CD4-positive, alpha-beta T cell treated with Interleukin-12 subunit alpha and Interleukin-12 subunit beta, for 1 hour (primary cell): ENCODE results near the gene PTPN13.

Source experiments
- DNase-seq: peaks from one replicate; pipeline ENCODE4 v3.0.0-alpha.2; 2020

Gene PTPN13

DNA sequence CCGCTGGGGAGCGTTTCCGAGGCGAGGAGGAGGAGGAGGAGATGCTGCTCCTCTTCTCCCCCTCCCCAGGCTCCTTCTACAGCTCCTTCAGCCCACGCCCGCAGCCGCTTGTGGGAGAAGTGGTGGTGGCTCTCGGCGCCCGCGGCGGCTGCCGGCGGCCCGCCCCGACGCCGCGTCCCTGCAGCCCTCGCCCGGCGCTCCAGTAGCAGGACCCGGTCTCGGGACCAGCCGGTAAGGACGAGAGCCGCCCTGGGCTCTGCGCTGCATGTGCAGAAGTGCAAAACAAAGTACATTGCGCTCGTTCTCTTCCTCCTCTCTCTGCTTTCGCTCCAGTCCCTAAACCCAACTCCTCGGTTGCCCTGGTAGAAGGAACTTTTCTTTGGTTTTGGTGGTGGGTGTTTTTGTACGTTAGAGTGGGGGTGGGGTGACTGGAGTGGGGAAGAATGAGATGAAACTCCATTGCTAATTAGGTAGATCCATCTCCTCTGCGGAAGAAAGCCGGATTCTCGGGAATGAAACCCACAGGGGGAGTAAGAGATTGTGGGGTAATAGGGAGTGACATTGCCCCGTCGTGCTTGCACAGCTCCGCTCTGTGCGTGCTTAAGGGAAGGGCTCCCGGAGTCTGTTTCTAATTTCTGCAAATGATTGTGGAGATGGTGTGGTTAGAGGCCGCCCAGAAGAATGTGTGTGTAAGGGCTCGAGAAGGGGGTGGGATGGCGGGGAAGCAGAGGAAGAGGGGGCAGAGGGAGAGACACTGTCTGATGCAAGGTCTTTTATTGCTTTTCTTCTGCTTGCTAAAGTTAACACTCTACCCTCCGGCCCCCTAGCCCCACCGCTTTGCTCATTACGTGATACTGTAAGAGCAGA is 677 bp downstream of the PTPN13 start:
- DNase-seq, result peak; percentile 9

DNA sequence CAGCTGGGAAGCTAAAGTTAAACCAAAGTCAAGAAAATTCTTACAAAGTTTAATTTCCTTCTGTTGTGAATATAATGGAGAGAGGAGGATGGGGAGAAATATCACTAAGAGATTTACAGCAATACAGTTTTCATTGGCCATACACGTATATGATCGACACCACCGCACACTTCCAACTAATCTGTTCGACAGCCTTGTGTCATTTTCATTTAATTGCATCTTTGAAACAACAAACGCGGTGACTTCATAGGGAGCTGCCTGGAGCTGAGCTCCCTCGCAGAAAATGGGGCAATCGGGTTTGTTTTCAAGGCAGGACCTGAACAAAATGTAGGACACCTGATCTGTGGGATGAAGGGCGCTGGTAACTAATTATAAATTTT is 1.3 kb downstream of the PTPN13 start:
- no peak for DNase-seq

DNA sequence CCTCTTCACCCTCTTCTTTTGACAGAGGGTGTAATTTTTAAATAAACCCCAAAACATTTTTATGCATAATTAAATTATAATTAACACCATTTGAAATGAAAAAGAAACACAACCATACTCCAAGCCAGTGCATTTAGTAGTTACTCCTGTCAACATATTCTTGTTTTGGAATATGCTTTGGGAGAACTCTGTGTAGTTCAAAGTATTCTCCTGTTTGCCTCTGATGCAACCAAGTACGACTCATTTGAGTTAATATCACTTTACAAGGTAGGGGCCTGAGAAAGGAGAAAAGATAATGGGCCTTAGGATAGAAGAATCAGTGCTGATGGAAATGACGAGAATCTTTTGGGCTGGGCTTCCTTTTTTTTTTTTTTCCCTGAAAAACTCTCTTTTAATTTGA is 2.7 kb downstream of the PTPN13 start:
- DNase-seq, result no peak

DNA sequence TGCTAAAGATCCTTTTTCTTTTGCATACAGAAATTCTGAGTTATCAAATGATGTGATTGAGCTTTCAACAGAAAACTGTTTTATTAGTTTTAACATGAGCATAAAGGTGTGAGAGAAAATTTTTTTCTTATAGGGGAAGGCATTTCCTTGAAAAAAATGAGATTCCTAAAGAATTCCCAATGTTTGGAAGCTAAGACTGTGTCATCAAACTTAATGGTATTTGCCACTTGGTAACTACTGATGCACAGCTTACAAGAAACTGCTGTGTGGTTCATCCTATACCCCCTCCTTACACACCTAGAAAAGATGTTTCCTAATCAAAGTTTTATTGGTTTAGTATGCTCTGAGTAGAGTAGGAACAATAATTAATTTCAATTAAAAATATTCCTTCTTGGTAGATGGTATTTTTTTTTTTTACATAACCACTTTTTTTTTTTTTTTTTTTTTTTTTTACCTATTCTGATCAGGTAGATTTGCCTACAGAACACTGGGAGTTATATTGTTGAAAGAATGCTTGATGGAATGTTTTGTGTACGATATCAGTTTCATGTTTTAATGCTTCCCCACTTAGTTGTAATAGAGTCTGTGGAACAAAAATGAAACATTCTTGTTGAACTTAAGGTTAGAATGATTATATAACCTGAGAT is 6.0 kb downstream of the PTPN13 start:
- DNase-seq, result no peak

DNA sequence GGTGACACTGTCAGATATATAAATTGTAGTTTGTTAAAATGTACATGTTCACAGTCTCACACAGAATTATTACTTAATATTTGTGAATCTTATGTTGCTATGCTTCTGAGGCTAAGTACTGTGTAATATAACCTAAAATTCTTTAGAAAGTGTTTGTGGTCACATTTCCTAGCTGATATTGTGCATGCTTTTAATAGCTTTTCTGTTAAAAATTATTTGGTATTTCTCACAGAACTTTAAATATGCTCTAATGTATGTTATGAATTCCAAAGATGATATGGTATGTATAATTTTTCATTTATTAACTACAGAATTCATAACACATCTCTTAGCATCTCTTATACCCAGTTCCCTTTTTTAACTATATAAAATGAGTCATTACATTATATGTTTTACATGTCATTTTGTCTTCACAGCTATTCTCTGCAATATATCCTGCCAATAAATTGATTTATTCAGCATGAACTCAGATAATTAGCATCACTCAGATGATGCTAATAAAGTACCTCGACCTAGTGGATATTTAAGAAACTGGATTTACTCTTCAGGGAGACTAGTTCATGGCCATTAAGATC is 9.3 kb downstream of the PTPN13 start:
- no peak for DNase-seq

DNA sequence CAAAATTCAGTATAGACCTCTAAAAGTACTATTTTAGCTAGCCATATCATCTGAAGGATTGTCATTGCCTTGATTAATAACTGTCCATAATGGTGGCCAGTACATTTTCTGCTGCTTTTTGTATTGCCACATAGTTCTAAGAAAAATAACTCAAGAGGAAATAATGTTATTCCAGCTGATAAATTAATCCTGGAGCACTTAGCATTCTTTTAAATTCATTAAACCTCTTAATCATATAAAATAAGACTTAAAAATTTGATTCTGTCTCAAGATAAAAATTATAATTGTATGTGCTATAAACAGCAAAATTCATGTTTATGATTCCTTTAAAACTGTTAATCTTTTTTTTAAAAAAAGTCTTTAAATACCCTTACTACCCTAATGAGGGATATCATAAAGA is 12.7 kb downstream of the PTPN13 start:
- DNase-seq, result no peak

DNA sequence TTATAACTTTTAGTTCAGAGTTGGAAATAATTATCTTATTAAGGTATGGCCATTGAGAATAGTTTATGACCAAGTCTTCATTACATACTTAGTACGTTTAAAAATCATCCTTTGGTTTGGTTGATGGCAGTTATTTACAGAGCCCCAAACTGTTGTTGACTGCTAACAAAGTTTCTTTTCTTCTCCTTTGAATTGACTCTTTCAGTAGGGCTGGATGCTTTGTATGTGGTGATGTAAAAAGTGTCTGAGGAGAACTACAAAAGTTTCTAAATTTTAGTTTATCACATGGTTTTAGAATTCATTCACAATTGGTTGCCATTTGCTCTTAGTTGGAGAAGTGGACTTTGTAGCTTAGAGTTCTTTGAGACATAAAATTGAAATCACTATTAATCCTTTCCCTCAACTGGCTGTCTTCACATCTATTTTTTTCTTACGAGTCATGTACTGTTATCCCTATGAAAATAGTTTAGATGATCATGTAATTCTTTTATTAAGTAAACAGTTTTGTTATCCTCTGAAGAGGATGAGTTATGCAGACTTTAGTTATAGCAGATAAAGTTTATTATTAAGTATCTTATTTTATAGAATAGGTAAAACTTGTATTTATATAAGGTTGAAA is 14.8 kb downstream of the PTPN13 start:
- DNase-seq, result no peak

DNA sequence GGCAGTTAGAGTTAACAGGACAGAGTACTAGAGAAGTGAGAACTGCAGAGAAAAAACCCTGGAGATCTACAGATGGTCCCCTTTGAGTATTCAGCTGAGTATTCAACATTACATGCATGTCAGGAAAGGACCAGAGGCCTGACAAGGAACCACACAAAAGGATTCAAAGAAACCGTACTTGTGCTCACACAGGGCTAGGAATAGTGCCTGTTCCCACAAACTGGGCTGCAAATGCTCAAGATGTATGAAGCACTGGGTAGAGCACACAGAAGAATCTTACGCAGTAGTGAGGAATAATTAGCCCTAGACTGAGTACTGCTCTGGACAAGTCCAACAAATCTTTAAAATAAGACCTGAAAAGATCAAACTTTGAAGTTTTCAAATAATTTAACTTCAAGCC is 17.6 kb downstream of the PTPN13 start:
- no peak for DNase-seq

DNA sequence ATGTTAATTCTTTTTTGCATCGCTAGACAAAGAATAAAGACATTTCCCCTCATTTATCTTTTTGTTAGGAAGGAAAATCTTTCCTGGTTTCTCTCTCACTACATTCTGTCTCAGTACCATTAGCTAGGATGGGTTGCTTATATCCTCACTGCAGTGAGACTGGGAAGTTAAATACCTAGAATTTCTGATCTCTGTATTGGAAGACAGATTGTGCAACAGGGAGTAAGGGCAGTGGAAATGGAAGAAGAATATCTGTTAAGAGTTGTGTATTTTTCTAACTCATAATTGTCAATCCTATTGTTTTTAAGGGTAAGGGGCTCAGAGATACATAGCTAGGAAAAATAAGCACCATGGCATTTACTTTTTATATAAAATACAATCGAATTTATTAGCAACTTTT is 19.6 kb downstream of the PTPN13 start:
- DNase-seq, result no peak

DNA sequence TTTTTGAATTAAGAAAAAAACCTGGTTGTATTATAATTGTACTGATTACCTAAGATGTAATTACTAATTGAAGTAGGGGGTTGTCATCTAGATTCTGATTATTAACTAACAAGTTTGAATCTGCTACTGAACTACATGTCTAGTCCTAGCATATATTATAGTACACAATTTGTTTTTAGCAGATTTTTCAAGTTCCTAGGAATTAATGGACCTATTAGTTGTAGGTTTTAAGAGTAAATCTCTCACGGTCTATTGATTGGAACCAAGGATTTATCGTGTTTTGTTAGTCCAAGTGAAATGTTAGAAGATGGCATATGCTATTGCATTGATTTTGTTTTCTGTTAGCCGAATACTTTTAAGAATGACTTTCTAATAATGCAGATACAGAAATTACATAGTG is 20.8 kb downstream of the PTPN13 start:
- DNase-seq, result no peak

DNA sequence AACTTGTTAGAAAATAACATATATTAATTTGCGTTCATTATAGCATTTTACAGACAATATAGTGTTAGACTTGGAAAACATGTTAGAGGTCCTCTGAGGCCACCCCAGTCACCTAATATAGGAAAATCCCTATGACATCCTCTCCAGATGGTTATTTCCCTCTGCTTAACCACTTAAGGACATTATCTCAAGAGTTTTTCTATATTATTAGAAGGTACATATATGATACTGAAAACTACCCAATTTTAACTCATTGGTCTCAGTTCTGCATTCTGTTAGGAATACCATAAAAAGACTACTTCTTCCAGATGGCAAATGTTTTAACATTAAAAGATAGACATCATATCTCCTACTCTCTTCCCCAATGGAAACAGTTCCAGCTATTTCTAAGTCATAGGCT is 21.4 kb downstream of the PTPN13 start:
- no peak for DNase-seq

DNA sequence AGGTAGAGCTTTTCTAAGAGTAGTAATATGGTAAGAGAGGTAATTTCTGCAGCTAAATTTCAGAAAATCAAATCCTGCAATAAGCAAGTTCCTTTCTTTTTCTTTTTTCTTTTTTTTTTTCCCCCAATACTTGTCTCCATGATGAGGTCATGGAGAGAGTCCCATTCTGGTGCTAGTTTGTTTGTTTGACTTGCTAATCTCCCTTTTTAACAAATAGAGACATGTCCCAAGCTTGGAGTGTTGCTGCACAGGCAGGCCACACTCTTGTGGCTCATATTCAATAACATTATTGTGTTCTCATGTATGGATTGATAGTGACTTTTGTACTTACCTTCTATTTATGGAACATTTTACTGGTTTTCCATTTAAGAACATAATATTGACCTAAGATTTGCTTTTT is 25.5 kb downstream of the PTPN13 start:
- DNase-seq, result no peak

DNA sequence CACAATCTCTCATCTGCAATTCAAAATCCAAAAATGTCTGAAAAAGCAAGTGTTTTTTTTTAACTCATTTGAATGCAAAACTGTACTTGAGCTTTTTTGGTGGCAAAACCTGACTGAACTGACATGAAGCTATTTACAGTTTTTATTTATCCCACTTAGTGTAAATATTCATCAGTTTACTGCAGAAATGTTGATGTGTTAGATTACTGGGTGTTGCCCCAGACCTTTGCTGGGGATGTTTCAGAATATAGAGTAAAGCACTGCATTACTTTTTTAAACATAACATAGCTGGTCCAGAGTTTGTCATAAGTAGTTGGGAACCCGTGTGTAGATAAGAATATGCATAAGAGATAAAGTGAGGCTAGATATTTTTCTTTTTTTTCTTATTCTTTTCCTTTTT is 27.3 kb downstream of the PTPN13 start:
- no peak for DNase-seq

DNA sequence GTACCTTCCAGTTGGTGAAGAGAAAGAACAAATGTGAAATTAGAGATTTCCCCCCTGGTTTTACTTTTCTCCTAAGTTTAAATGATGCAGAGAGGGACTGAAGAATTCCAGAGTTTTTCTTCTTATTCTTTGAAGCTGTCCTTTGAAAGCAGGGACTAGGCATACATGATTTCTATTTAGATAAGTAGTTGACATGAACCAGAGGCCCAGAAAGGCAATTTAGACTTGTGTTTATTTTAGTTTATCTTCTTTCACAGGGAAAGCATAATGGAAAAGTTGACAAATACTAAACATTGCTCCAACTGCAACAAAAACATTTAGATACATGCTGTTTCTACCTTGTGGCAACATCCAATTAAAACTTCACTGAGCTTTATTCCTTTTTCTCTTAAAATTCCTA is 32.0 kb downstream of the PTPN13 start:
- no peak for DNase-seq

DNA sequence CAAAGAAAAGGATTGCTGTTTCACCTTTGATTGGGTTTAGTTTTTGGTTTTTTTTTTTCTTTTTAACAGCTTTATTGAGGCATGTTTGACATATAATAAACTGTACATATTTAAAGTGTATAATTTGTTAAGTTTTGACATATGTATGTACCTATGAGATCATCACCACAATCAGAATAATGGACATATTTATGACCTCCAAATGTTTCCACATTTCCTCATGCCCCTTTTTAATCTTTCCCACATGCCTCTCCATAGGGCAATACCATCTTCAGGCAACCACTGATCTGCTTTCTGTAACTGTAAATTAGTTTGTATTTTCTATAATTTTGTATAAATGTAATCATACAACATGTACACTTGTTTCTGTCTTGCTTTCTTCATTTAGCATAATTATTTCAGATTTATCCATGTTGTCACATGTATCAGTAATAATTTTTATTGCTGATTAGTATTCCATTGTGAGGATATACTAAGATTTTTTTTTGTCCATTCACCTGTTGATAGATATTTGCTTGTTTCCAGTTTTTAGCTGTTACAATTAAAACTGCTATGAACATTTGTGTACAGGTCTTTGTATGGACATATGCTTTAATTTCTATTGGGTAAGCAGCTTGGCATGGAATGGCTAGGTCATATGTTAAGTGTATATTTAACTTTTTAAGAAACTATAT is 33.5 kb downstream of the PTPN13 start:
- DNase-seq, result no peak

DNA sequence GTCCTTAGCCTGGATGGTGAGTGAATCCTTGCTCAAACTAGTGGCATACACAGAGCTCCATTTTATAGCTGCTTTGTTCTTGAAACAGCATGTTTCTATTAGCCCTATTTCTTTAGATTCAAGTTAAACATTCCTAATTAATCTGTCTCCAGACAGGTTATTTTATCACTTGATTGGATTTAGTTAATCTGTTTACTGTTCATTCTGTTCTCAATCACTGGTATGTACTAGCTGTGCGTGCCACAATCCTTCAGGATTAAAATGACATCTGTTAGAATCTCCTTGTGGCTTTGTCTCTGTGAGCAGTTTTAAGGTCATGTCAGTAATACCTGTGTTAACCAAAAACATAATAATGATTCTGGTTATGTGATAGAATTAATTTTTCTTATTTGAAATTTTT is 36.5 kb downstream of the PTPN13 start:
- no peak for DNase-seq

DNA sequence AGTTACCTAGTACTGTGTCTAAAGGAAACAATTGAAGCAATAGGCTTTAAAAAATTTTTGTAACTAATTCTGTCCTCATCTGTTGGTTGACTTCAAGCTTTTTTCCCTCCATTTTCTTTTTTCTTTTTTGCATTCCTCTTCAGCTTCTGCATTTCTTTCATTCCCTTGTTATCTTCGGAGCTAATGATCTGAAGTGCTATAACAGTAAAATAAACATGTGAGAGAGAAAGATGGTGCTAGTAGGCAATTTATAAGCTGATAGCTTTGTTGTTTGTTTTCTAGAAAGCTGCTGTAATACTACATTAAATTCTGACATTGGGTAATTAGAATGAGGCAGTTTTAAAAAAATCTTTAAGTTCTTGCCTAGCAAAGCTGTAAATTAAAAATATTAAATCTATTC is 37.1 kb downstream of the PTPN13 start:
- no peak for DNase-seq

DNA sequence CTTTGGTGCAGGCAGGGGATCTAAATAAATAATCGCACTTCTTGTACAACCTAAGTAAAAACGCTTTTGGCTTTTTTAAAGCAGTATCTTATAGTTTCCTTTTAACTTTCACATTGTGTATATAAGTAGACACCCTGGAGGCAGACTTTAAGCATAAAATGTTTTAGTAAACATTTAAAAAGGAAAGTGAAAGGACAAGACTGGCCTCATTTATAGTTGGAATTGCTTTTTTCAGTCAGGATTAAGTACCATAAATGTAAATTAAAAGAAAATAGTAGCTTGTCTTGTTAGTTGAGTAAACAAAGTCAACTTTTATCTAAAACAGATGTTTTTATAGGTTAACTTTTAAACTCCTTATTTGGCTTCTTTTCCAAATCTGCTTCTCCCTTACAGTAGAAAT is 39.7 kb downstream of the PTPN13 start:
- DNase-seq, result no peak

DNA sequence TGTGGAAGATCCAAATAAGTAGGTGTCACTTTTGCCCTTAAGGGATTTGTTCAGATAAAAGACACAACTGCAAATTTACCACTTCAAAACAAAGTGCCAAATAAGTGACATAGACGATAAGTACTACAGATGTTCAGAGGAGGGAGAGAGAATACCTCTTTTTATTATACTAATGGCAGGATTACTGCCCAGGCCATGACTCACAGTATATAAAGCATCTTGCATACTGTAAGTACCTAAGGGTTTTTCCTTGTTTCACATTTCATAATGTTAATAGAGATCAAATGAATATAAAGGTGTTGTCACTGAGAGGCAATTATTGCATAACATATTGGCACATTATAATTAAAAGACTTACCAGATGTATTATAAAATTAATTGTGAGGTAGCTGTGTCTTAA is 46.4 kb downstream of the PTPN13 start:
- no peak for DNase-seq

DNA sequence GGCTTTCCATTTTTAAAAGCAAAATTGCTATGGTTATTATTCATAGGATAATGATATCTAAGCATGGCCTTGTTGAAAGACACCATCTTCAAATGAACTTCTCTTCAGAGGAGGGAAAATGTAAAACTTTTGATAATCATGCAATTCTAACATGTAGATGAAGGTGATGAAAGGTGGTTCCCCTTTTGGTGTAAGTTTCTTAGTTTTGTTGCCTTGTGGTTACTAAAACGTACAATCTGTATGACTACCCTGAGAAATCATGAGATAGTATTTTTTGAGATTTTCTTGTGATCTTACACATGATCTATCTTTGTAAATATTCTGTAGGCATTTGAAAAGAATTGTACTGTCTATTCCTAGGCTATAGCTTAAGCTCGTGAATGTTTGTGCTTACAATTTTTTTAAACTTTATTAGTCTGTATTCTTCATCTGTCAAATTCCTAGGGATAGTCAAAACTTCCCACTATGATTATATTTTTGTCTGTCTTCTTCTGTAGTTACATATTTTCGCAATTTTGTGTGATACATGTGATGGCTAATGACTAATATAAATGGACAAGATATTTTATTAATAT is 47.5 kb downstream of the PTPN13 start:
- DNase-seq, result no peak

DNA sequence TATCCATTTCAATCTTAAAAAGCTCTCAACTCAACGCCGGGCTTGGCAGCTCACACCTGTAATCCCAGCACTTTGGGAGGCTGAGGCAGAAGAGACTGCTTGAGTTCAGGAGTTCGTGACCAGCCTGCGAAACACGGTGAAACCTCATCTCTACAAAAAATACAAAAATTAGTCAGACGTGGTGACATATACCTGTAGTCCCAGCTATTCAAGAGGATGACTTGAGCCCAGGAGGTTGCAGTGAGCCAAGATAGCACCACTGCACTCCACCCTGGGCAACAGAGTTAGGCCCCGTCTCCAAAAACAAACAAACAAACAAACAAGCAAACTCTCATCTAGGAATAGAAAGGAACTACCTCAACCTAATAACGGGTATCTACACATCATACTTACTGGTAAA is 50.8 kb downstream of the PTPN13 start:
- DNase-seq, result no peak

DNA sequence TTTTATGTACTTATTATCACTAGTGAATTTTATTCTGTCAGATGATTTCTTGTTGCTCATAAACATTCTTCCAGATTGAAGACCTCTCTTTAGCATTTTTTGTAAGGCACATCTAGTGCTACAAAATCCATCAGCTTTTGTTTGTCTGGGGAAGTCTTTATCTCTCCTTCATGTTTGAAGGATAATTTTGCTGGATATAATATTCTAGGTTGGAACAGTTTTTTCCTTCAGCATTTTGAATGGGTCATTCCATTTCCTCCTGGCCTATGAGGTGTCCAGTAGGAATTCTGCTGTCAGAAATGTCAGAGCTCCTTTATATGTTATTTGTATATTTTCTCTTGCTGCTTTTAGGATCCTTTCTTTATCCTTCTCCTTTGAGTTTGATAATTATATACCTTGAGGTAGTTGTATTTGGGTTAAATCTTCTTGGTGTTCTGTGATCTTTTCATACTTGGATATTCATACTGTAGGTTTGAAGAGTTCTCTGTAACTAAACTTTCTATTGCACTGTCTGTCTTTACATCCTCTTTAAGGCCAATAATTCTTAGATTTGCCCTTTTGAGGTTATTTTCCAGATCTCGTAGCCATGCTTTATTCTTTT is 58.3 kb downstream of the PTPN13 start:
- DNase-seq, result no peak
